ENCODE measurements around the gene UTP18.

The UTP18 gene

DNA sequence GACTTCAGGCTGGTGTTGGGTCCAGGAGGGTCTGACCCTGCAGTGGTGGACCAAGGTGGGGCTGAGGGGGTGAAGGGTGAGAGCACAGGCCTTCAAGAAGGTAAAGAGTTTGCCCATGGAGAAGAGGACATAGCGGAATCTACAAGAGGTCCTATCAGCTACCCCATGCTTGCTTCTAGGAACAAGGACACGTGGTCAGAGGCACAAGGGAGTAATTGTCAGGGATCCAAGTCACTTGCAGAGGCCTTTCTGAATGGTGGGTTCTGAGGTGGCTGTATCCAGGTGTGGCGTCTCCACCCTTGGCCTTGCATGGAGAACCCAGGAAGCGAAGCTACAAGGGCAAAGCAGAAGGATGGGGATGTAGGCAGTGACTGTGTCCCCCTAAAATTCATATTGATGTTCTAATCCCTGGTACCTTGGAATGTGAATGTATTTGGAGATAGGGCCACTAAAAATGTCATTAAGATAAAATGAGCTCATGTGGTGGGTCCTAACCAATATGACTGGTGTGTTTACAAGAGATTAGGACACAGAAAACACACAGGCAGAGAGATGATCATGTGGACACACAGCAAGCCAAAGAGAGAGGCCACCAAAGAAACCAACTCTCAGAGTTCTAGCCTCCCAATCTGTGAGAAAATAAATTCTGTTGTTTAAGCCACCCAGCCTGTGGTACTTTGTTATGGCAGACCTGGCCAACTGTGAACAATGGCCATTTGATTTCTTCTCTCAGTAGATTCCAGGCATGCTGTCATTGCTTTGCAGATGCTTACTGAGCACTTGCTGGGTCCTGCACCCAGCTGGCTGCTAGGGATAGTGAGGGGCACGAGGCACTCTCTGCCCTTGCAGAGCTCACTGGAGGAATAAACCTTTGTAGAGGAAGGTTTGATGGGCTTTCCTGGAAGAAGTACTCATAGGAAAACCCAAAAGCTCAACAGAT, 75.8 kb downstream of the UTP18 start:
- DNase-seq, result no peak

GRCh38 chr17:51341457-51341856, 81.1 kb downstream of the UTP18 start:
- no peak for DNase-seq

DNA sequence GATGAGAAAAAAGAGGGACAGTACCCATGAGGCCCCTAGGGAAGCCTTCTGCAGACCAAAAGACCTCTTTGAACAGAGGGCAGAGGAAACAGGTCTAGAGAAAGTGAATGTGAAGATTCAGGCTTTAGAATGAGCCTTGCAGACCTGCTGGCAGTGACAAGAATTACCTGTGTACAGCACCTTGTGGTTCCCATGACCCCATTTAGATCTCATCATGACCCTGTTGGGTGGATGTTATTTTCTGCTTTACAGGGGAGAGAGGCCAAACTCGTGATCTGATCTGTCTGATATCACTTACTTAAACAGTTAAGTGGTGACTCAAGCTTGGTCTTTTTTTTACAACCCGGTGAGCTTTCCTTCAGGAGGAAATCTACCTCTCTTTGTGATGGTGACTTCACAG, 81.9 kb downstream of the UTP18 start:
- DNase-seq, result no peak

DNA sequence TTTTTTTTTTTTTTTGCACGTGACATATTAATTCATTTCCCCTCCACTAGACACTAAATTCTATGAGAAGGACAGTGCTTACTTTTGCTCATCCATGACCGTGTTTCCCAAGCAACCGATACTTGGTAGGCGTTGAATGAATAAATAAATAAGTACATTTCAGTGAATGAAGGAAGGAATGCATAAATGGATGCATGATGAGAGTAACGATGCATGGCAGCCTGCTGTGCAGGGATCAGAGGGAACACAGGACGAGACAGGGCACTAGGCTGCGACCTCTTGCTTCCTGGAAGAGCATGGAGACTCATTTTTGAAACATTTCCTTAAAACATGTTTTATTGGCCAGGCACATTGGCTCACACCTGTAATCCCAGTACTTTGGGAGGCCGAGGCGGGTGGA, 84.2 kb downstream of the UTP18 start:
- DNase-seq, result no peak

GRCh38 chr17:51346218-51346982, 86.1 kb downstream of the UTP18 start:
- DNase-seq, result no peak

Measured in fibroblast of skin of back (primary cell).